GM10248 (cell line): ENCODE results near the gene NTMT2.

Experiments
- CTCF ChIA-PET: fragments of 300-600 bp; sonication (Branson Sonifier 250); formaldehyde crosslinking; extraction: SDS; loops from one replicate; lab custom pipeline; 2021; ENCODE audit warnings: antibody characterized with exemption; lab: Yijun Ruan, JAX
- POLR2A ChIA-PET: fragments of 350-650 bp; sonication (Branson Sonifier 250); formaldehyde crosslinking; extraction: SDS; loops from one replicate; lab custom pipeline; 2020; ENCODE audit warnings: antibody characterized with exemption; lab: Yijun Ruan, JAX
- DNase-seq: peaks from one replicate; pipeline ENCODE4 v3.0.0; 2012; ENCODE audit errors: extremely low spot score
- CTCF ChIP-seq: IDR thresholded peaks from 2 replicates; pipeline ENCODE4 v1.5.1; 2012; ENCODE audit warnings: mild to moderate bottlenecking, low read depth; ENCODE audit errors: extremely low read depth, missing control alignments, control extremely low read depth

The NTMT2 gene

GRCh38 chr1:170134521-170134920, 11.2 kb upstream of the NTMT2 start:
- no peak for DNase-seq
- ChIA-PET CTCF (interaction anchor here (1.2 kb wide), 1 partner anchor 10 kb away, joined by 3 read pairs; no protein-coding TSS in a partner anchor), POLR2A (no interaction called here)
- no peak for TF ChIP-seq CTCF

GRCh38 chr1:170140371-170140770, 5.4 kb upstream of the NTMT2 start:
- ChIA-PET CTCF (no interaction called here), POLR2A (no interaction called here)
- no peak for DNase-seq
- TF ChIP-seq CTCF = no peak

- CTCF ChIA-PET = interaction anchor here (1.0 kb wide), 1 partner anchor 8 kb away, joined by 3 read pairs; no protein-coding TSS in a partner anchor
Observed at GRCh38 chr1:170145061-170145460, 698 bp upstream of the NTMT2 start.

GRCh38 chr1:170146720-170147263, 1.0 kb downstream of the NTMT2 start:
- DNase-seq = no peak
- no peak for TF ChIP-seq CTCF
- POLR2A ChIA-PET = no interaction called here
- CTCF ChIA-PET = no interaction called here

More at GRCh38 chr1:170145061-170145460, 698 bp upstream of the NTMT2 start:
- POLR2A ChIA-PET = no interaction called here
- no peak for DNase-seq
- no peak for TF ChIP-seq CTCF

- DNase-seq = no peak
- ChIA-PET POLR2A (no interaction called here), CTCF (interaction anchor here (0.9 kb wide), 1 partner anchor 10 kb away, joined by 5 read pairs; no protein-coding TSS in a partner anchor)
- TF ChIP-seq CTCF = no peak
Observed at GRCh38 chr1:170149241-170149640, 3.5 kb downstream of the NTMT2 start.

GRCh38 chr1:170150016-170150415, 4.3 kb downstream of the NTMT2 start:
- no peak for TF ChIP-seq CTCF
- POLR2A ChIA-PET = no interaction called here
- CTCF ChIA-PET = no interaction called here
- no peak for DNase-seq
